HepG2 (cell line): ENCODE data around the gene BPIFA1. TPM values are rescaled to one million over a fixed set of nuclear protein-coding genes. Genes with fewer than 3 reads are reported as not detected.

Experiments used
- CBX2 ChIP-seq, 2 experiments: fragments of 200-600 bp in 1 of 2; sonication (generic); formaldehyde crosslinking in 1 of 2; IDR thresholded peaks; 2 replicates each; pipeline versions ENCODE4 v1.7.0 to v1.8.1; 2018 to 2022; ENCODE audit warnings: low read depth in 2 of 2, low read length in 1 of 2, mild to moderate bottlenecking in 1 of 2, missing genetic modification reagents in 1 of 2
- HCFC1 ChIP-seq: fragments of 150-350 bp; IDR thresholded peaks from 2 replicates; pipeline ENCODE4 v1.6.1; 2014; ENCODE audit warnings: low read depth, low read length
- IKZF5 ChIP-seq: IDR thresholded peaks from 2 replicates; pipeline ENCODE4 v1.6.1; 2018; ENCODE audit warnings: missing genetic modification reagents, mild to moderate bottlenecking, missing compliant biosample characterization
- KLF13 ChIP-seq: sonication (generic); formaldehyde crosslinking; IDR thresholded peaks from 2 replicates; pipeline ENCODE4 v1.4.0; 2020; ENCODE audit warnings: mild to moderate bottlenecking, missing genetic modification reagents
- NR0B2 ChIP-seq: sonication (generic); formaldehyde crosslinking; IDR thresholded peaks from 2 replicates; pipeline ENCODE4 v1.4.0; 2020; ENCODE audit warnings: mild to moderate bottlenecking, missing genetic modification reagents
- PATZ1 ChIP-seq: sonication (generic); formaldehyde crosslinking; IDR thresholded peaks from 2 replicates; pipeline ENCODE4 v1.4.0; 2020; ENCODE audit warnings: missing genetic modification reagents
- RARA ChIP-seq: IDR thresholded peaks from 2 replicates; pipeline ENCODE4 v1.6.1; 2016; ENCODE audit warnings: missing genetic modification reagents, missing compliant biosample characterization
- TBL1XR1 ChIP-seq: fragments of 150-350 bp; IDR thresholded peaks from 2 replicates; pipeline ENCODE4 v1.6.1; 2014; ENCODE audit warnings: borderline replicate concordance, low read length; ENCODE audit not compliant: partially characterized antibody
- TEAD3 ChIP-seq: optimal IDR thresholded peaks from 2 replicates; pipeline ENCODE3; 2016; ENCODE audit warnings: borderline replicate concordance
- UBTF ChIP-seq: sonication (generic); formaldehyde crosslinking; IDR thresholded peaks from 2 replicates; pipeline ENCODE4 v1.4.0; 2020; ENCODE audit warnings: mild to moderate bottlenecking, missing genetic modification reagents
- ZFP36L2 ChIP-seq: sonication (generic); formaldehyde crosslinking; IDR thresholded peaks from 2 replicates; pipeline ENCODE4 v1.4.0; 2020; ENCODE audit warnings: missing genetic modification reagents
- ZFYVE20 ChIP-seq: sonication (generic); formaldehyde crosslinking; IDR thresholded peaks from 2 replicates; pipeline ENCODE4 v1.8.0; 2023; ENCODE audit warnings: low read depth, mild to moderate bottlenecking, moderate library complexity, missing genetic modification reagents, borderline replicate concordance
- ZNF235 ChIP-seq: sonication (generic); formaldehyde crosslinking; IDR thresholded peaks from 2 replicates; pipeline ENCODE4 v1.8.1; 2023; ENCODE audit warnings: mild to moderate bottlenecking, missing genetic modification reagents, borderline replicate concordance
- ZNF281 ChIP-seq: sonication (generic); formaldehyde crosslinking; IDR thresholded peaks from 2 replicates; pipeline ENCODE4 v1.4.0; 2020; ENCODE audit warnings: missing genetic modification reagents, borderline replicate concordance
- ZNF335 ChIP-seq: sonication (generic); formaldehyde crosslinking; IDR thresholded peaks from 2 replicates; pipeline ENCODE4 v1.4.0; 2020; ENCODE audit warnings: missing genetic modification reagents
- ZNF770 ChIP-seq: sonication (generic); formaldehyde crosslinking; IDR thresholded peaks from 2 replicates; pipeline ENCODE4 v1.5.0; 2020; ENCODE audit warnings: mild to moderate bottlenecking, missing genetic modification reagents
- ZNF772 ChIP-seq: sonication (generic); formaldehyde crosslinking; IDR thresholded peaks from 2 replicates; pipeline ENCODE4 v1.5.0; 2020; ENCODE audit warnings: mild to moderate bottlenecking, missing genetic modification reagents
- polyA plus RNA-seq, 8 experiments: library from polyadenylated mRNA; depleted of rRNA in 3 of 8; stranded (reverse) in 7 of 8; unstranded in 1 of 8; fragments of >200 nt; fragmentation: Illumina TruSeq in 4 of 8; extraction: Trizol in 4 of 8; gene quantifications; 2 replicates each; pipeline versions ENCODE4 v1.2.1 to v1.2.3, GENCODE V29; 2011 to 2016; ENCODE audit warnings: low read depth in 4 of 8, missing spikeins in 1 of 8, mixed read lengths in 1 of 8; ENCODE audit not compliant: insufficient read depth in 1 of 8
- total RNA-seq, 5 experiments: library from RNA; depleted of rRNA; stranded (reverse); fragments of >200 nt; fragmentation: Illumina TruSeq; extraction: Trizol; gene quantifications; 2 replicates each; pipeline ENCODE4 v1.2.3, GENCODE V29; 2016; ENCODE audit warnings: low read depth in 1 of 5

The BPIFA1 gene
- total and polyA plus RNA-seq, 2 of the 13 experiments (the other 11 are each of a cell fraction or from before 2014, with no cell fraction given): not detected

- TF ChIP-seq IKZF5 (CRISPR knock-in tag) (peak; percentile 76; the same call in 1 of the 2 replicates), UBTF (CRISPR knock-in tag) (peak; percentile 16; the same call in 1 of the 2 replicates), PATZ1 (CRISPR knock-in tag) (0 out of 2 replicates have a peak, but pooled peaks have one; percentile 18), NR0B2 (CRISPR knock-in tag) (peak; percentile 53; the same call in 1 of the 2 replicates), ZNF235 (CRISPR knock-in tag) (0 out of 2 replicates have a peak, but pooled peaks have one; percentile 33), ZNF772 (peak; percentile 55; the same call in 1 of the 2 replicates), ZFP36L2 (CRISPR knock-in tag) (peak; percentile 22; the same call in 1 of the 2 replicates), TEAD3 (CRISPR knock-in tag) (peak; percentile 19), ZFYVE20 (CRISPR knock-in tag) (no peak), ZNF770 (CRISPR knock-in tag) (no peak), CBX2 (IDR thresholded peaks at IDR 0.05; ENCODE audit: low read depth, low read length) (no peak), CBX2 (CRISPR knock-in tag; IDR thresholded peaks at IDR 0.05; ENCODE audit: low read depth) (0 out of 2 replicates have a peak, but pooled peaks have one; percentile 63), KLF13 (0 out of 2 replicates have a peak, but pooled peaks have one; percentile 35), HCFC1 (no peak), ZNF335 (CRISPR knock-in tag) (peak; percentile 74), ZNF281 (CRISPR knock-in tag) (no peak), RARA (CRISPR knock-in tag) (peak; percentile 38; the same call in 1 of the 2 replicates), TBL1XR1 (no peak)
Measured at GRCh38 chr20:33291830-33292355, 56.1 kb downstream of the BPIFA1 start (continued).
